ENCODE data around the gene ZNF664. TPM values are rescaled to one million over a fixed set of nuclear protein-coding genes. Genes with fewer than 3 reads are reported as not detected.

Gene ZNF664
- total and polyA plus RNA-seq, 2 of the 8 experiments (the other 6 are each of a cell fraction or from before 2014, with no cell fraction given), result 22.8 to 51.4 TPM

- no peak overlapping the region for H4K8ac ChIP-seq (ENCODE audit: extremely low read depth, insufficient read depth, low read length)
- no peak overlapping the region; a peak in 1 of 4 replicates for H3K4me2 ChIP-seq (ENCODE audit: insufficient read depth in 1 of 2, low read depth in 2 of 2, low read length in 2 of 2)
- H3K9me3 ChIP-seq (ENCODE audit: insufficient read depth in 2 of 2, low read depth in 1 of 2, low read length in 1 of 2), result no peaks in the 10 kb centered on the region
- H2BK120ac ChIP-seq (replicated peaks; ENCODE audit: low read depth, low read length), result no peak overlapping the region
- H4K91ac ChIP-seq (replicated peaks; ENCODE audit: insufficient read length, low read length), result no peak overlapping the region
- no peak overlapping the region for H3K14ac ChIP-seq (ENCODE audit: insufficient read length)
- no peak overlapping the region for H2BK15ac ChIP-seq (ENCODE audit: low read length)
- H3K4me3 ChIP-seq (ENCODE audit: extremely low read depth in 1 of 4, insufficient read depth in 2 of 4, low read depth in 3 of 4, low read length in 4 of 4), result no peak overlapping the region
- no peak overlapping the region for H4K5ac ChIP-seq (ENCODE audit: insufficient read length, low read depth, low read length)
- ChIA-PET POLR2A (ENCODE audit: partially characterized antibody) (no interaction called here), CTCF (ENCODE audit: partially characterized antibody) (interaction anchor here (0.7 to 5.3 kb wide), 13 partner anchors 9 to 301 kb away, joined by 3 to 39 read pairs (median 3); no protein-coding TSS in a partner anchor)
- H3K79me1 ChIP-seq (ENCODE audit: low read depth, low read length), result no peaks in the 10 kb centered on the region
- H3K27ac ChIP-seq (ENCODE audit: low read depth, low read length), result no peak overlapping the region
- no peak overlapping the region for H3K23ac ChIP-seq (ENCODE audit: insufficient read length)
- H4K20me1 ChIP-seq (replicated peaks in 1 of 2; ENCODE audit: control insufficient read depth in 1 of 2, insufficient read depth in 2 of 2, low read length in 2 of 2), result no peaks in the 10 kb centered on the region
- H3K56ac ChIP-seq (replicated peaks; ENCODE audit: insufficient read length, low read depth, low read length), result no peak overlapping the region
- H3K4me1 ChIP-seq (replicated peaks in 1 of 4; ENCODE audit: control insufficient read depth in 3 of 4, insufficient read depth in 4 of 4, low read length in 3 of 4), result peaks cover 0 to 2% (median 0%) of the 10 kb centered on the region in 4 experiments; a peak in 2 of 7 replicates
- 78% methylated on average over 12 of the region's 12 CpGs; no CpG with 5 or more reads in 1 of the 2 experiments for whole genome bisulfite sequencing, 2 experiments (ENCODE audit: extremely low coverage in 1 of 2, insufficient coverage in 1 of 2, insufficient read length in 1 of 2, insufficient replicate concordance in 2 of 2, low coverage in 1 of 2, low lambda C conversion rate in 2 of 2, missing lambda C conversion rate in 1 of 2)
- H3K9ac ChIP-seq (replicated peaks in 1 of 4; ENCODE audit: extremely low read depth in 1 of 4, low read depth in 3 of 4, low read length in 3 of 4), result no peak overlapping the region
- no peak overlapping the region for H3K18ac ChIP-seq (ENCODE audit: extremely low read depth, low read length)
- no peak overlapping the region for H3K4ac ChIP-seq (replicated peaks; ENCODE audit: insufficient read length, low read depth, low read length)
- H3K23me2 ChIP-seq (ENCODE audit: low read depth, low read length), result no peaks in the 10 kb centered on the region
- H2BK5ac ChIP-seq (ENCODE audit: low read depth, low read length), result no peak overlapping the region
- H2AK5ac ChIP-seq (ENCODE audit: low read depth, low read length), result no peak overlapping the region
- H2BK12ac ChIP-seq (ENCODE audit: low read depth, low read length), result no peak overlapping the region
- H3K79me2 ChIP-seq (ENCODE audit: control insufficient read depth in 1 of 2, insufficient read depth in 2 of 2, low read length in 2 of 2), result no peaks in the 10 kb centered on the region
- no peak overlapping the region for H2AFZ ChIP-seq (ENCODE audit: low read length)
- DNase-seq (ENCODE audit: low read depth in 1 of 2, low spot score in 2 of 2) (no peak), FAIRE-seq (peak; percentile 7)
- no peaks in the 10 kb centered on the region for H3K27me3 ChIP-seq (replicated peaks in 1 of 4; ENCODE audit: control insufficient read depth in 3 of 4, extremely low read depth in 1 of 4, insufficient read depth in 3 of 4, low read length in 3 of 4)
- no peak overlapping the region for H2BK20ac ChIP-seq (ENCODE audit: low read length)
- H3K36me3 ChIP-seq (ENCODE audit: control insufficient read depth in 2 of 4, insufficient read depth in 4 of 4, low read length in 3 of 4), result no peaks in the 10 kb centered on the region
- TF ChIP-seq GABPA (IDR thresholded peaks at IDR 0.05; ENCODE audit: borderline replicate concordance, insufficient read depth, low read length) (no peak), CEBPB (IDR thresholded peaks at IDR 0.05; ENCODE audit: low read depth, low read length) (no peak), SRF (IDR thresholded peaks at IDR 0.05; ENCODE audit: low read depth, low read length) (no peak)
Observed at GRCh38 chr12:124030510-124030909, 57.5 kb downstream of the ZNF664 start.
